ENCODE data around the gene MRPL42. TPM values are rescaled to one million over a fixed set of nuclear protein-coding genes. Genes with fewer than 3 reads are reported as not detected.
A peak's percentile ranks its signal among the peaks of the same experiment; 100 is the strongest.

MRPL42 gene
- total and polyA plus RNA-seq, 12 donors: 21.9 to 131 (median 81.9) TPM

GRCh38 chr12:93422050-93422449 is 45.3 kb upstream of the MRPL42 start:
- H3K27ac ChIP-seq: no peak overlapping the region
- no peaks in the 10 kb centered on the region for H3K9me3 ChIP-seq (replicated peaks in 1 of 3)
- no peak for TF ChIP-seq POLR2A (IDR thresholded peaks at IDR 0.05)
- TF ChIP-seq CTCF (IDR thresholded peaks at IDR 0.05): no peak
- WGBS, 4 donors: 65 to 80% (median 70%) methylated on average over 2 of the region's 2 CpGs
- H3K36me3 ChIP-seq (replicated peaks in 1 of 2): no peaks in the 10 kb centered on the region
- no peak for DNase-seq
- H3K4me3 ChIP-seq: no peak overlapping the region
- intact Hi-C loops (cut with DNase I): no loop called here
- no peaks in the 10 kb centered on the region for H3K27me3 ChIP-seq
- peaks cover 10 to 44% of the 10 kb centered on the region in 2 donors for H3K4me1 ChIP-seq (replicated peaks in 1 of 2)

- peaks cover 10 to 54% of the 10 kb centered on the region in 2 donors for H3K4me1 ChIP-seq (replicated peaks in 1 of 2)
- DNase-seq: no peak
- H3K27me3 ChIP-seq: no peaks in the 10 kb centered on the region
- H3K36me3 ChIP-seq (replicated peaks in 1 of 2): no peaks in the 10 kb centered on the region
- intact Hi-C loops (cut with DNase I): no loop called here
- TF ChIP-seq POLR2A (IDR thresholded peaks at IDR 0.05) (no peak), CTCF (IDR thresholded peaks at IDR 0.05) (no peak)
- no peak overlapping the region for H3K4me3 ChIP-seq
- WGBS, 4 donors: 47 to 57% (median 52%) methylated on average over 8 of the region's 8 CpGs
- no peaks in the 10 kb centered on the region for H3K9me3 ChIP-seq (replicated peaks in 1 of 3)
- H3K27ac ChIP-seq: peak overlapping the region in 2 of 5 donors; percentile 2 to 25
Measured at GRCh38 chr12:93425736-93426411, 41.4 kb upstream of the MRPL42 start.

GRCh38 chr12:93426412-93426805 is 40.9 kb upstream of the MRPL42 start:
- WGBS, 4 donors: 32 to 57% (median 43%) methylated on average over 1 of the region's 1 CpG
- Histone ChIP-seq H3K4me3 (no peak overlapping the region), H3K4me1 (replicated peaks in 1 of 2) (peaks cover 10 to 57% of the 10 kb centered on the region in 2 donors), H3K27ac (peak overlapping the region in 1 of 5 donors; percentile 2), H3K9me3 (replicated peaks in 1 of 3) (no peaks in the 10 kb centered on the region), H3K36me3 (replicated peaks in 1 of 2) (no peaks in the 10 kb centered on the region), H3K27me3 (no peaks in the 10 kb centered on the region)
- no peak for TF ChIP-seq CTCF (IDR thresholded peaks at IDR 0.05)
- no peak for TF ChIP-seq POLR2A (IDR thresholded peaks at IDR 0.05)
- intact Hi-C loops (cut with DNase I): no loop called here
- no peak for DNase-seq

GRCh38 chr12:93427779-93428564 is 39.3 kb upstream of the MRPL42 start:
- no peaks in the 10 kb centered on the region for H3K36me3 ChIP-seq (replicated peaks in 1 of 2)
- H3K4me3 ChIP-seq: no peak overlapping the region
- no peak overlapping the region for H3K27ac ChIP-seq
- no peaks in the 10 kb centered on the region for H3K27me3 ChIP-seq
- 71 to 82% (median 81%) methylated on average over 5 of the region's 5 CpGs for WGBS, 4 donors
- peaks cover 10 to 66% of the 10 kb centered on the region in 2 donors for H3K4me1 ChIP-seq (replicated peaks in 1 of 2)
- H3K9me3 ChIP-seq (replicated peaks in 1 of 3): no peaks in the 10 kb centered on the region
- intact Hi-C loops (cut with DNase I): no loop called here
- TF ChIP-seq CTCF (IDR thresholded peaks at IDR 0.05): no peak
- TF ChIP-seq POLR2A (IDR thresholded peaks at IDR 0.05): no peak
- no peak for DNase-seq
